ENCODE measurements around the gene SLC12A3. TPM values are rescaled to one million over a fixed set of nuclear protein-coding genes. Genes with fewer than 3 reads are reported as not detected.

SLC12A3 gene
- polyA plus RNA-seq, 3 donors: 0.03 TPM; not detected in 2

DNA sequence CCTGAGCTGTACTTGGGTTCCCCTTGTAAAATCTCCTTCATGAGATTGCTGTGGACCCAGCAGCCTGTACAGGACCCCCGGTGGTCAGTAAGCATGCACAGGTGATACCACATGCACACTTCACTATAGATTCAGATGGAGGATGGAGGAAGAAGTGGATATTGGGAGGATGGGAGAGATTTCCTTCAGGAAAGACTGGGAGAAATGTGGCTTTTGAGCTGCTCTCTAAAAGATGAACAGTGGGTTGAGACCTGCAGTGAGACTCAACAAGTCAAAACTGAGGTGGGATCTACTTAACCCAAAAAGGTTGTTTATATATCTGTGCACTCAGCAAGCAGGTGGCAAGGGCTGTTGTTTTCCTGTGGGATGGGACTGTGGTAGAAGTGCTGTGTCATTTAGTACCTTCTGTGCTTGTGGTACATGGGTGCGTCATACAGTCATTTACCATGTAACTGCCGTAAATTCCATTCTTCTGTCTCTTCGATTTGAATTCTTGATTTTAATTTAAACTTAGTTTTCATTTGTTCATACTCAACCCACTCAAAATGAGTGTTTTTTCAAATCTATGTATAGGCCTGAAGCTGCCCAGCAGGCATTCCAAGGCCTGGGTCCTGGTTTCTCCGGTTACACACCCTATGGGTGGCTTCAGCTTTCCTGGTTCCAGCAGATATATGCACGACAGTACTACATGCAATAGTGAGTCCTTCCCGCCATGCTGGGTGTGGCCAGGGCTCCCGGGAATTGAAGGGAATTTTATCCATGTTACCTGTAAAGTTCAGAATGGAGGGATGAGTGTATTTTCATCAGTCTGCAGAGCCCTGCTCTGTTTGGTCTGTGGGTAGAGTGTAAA, 73.9 kb downstream of the SLC12A3 start:
- Histone ChIP-seq H3K4me1 (ENCODE audit: control insufficient read depth in 1 of 2, insufficient read depth in 2 of 2, low read length in 2 of 2) (peaks cover 14 to 21% of the 10 kb centered on the region in 2 donors), H2AFZ (ENCODE audit: insufficient read depth, low read depth, low read length, poor library complexity, severe bottlenecking) (no peak overlapping the region), H3K36me3 (replicated peaks in 1 of 2; ENCODE audit: control insufficient read depth in 1 of 2, insufficient read depth in 2 of 2, low read length in 2 of 2) (peaks cover 89 to 99% of the 10 kb centered on the region in 2 donors), H3K9ac (ENCODE audit: insufficient read depth, low read length, poor library complexity, severe bottlenecking) (no peak overlapping the region), H3K27ac (ENCODE audit: low read depth in 1 of 2, low read length in 2 of 2) (peak overlapping the region in 1 of 2 donors; percentile 24), H3K4me2 (replicated peaks; ENCODE audit: extremely low read depth, low read length, poor library complexity, severe bottlenecking) (no peak overlapping the region), H3K79me2 (ENCODE audit: insufficient read depth, low read length) (peaks cover 76% of the 10 kb centered on the region), H3K4me3 (replicated peaks in 1 of 3; ENCODE audit: low read depth in 2 of 3, low read length in 3 of 3) (no peak overlapping the region), H3K9me3 (replicated peaks in 1 of 2; ENCODE audit: control insufficient read depth in 1 of 2, insufficient read depth in 1 of 2, low read length in 2 of 2) (no peaks in the 10 kb centered on the region), H3K27me3 (ENCODE audit: control insufficient read depth in 2 of 2, insufficient read depth in 2 of 2, low read length in 2 of 2) (no peaks in the 10 kb centered on the region), H4K20me1 (ENCODE audit: insufficient read depth, low read length) (peaks cover 100% of the 10 kb centered on the region)
- Mint-ChIP-seq H3K36me3 (peaks cover 91 to 99% of the 10 kb centered on the region in 2 donors), H3K4me1 (peaks cover 28% of the 10 kb centered on the region), H3K27me3 (ENCODE audit: low read depth in 3 of 3) (peaks cover 0 to 3% (median 0%) of the 10 kb centered on the region in 3 donors), H3K4me3 (no peak overlapping the region), H3K9me3 (no peaks in the 10 kb centered on the region), H3K27ac (peak overlapping the region in 4 of 7 donors; percentile 19 to 75 (median 69))
- TF ChIP-seq, protein P1, sequence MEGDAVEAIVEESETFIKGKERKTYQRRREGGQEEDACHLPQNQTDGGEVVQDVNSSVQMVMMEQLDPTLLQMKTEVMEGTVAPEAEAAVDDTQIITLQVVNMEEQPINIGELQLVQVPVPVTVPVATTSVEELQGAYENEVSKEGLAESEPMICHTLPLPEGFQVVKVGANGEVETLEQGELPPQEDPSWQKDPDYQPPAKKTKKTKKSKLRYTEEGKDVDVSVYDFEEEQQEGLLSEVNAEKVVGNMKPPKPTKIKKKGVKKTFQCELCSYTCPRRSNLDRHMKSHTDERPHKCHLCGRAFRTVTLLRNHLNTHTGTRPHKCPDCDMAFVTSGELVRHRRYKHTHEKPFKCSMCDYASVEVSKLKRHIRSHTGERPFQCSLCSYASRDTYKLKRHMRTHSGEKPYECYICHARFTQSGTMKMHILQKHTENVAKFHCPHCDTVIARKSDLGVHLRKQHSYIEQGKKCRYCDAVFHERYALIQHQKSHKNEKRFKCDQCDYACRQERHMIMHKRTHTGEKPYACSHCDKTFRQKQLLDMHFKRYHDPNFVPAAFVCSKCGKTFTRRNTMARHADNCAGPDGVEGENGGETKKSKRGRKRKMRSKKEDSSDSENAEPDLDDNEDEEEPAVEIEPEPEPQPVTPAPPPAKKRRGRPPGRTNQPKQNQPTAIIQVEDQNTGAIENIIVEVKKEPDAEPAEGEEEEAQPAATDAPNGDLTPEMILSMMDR (IDR thresholded peaks at IDR 0.05): no peak
- no peak for DNase-seq
- intact Hi-C loops (cut with micrococcal nuclease): loop anchor here in 1 of 2 donors (10.0 kb wide), 1 partner anchor 64 kb away; no protein-coding TSS in a partner anchor
- 100% methylated on average over 3 of the region's 8 CpGs for WGBS (ENCODE audit: insufficient coverage)

DNA sequence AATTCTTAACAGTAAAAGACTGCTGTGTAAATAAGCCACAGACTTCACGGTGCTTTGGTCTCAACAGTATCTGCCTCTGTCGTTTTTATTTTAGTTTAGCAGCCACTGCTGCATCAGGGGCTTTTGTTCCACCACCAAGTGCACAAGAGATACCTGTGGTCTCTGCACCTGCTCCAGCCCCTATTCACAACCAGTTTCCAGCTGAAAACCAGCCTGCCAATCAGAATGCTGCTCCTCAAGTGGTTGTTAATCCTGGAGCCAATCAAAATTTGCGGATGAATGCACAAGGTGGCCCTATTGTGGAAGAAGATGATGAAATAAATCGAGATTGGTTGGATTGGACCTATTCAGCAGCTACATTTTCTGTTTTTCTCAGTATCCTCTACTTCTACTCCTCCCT, 74.8 kb downstream of the SLC12A3 start:
- WGBS (ENCODE audit: insufficient coverage): 94% methylated on average over 2 of the region's 4 CpGs
- intact Hi-C loops (cut with micrococcal nuclease): loop anchor here in 1 of 2 donors (10.0 kb wide), 1 partner anchor 65 kb away; no protein-coding TSS in a partner anchor
- Histone ChIP-seq H3K79me2 (ENCODE audit: insufficient read depth, low read length) (peaks cover 67% of the 10 kb centered on the region), H3K9me3 (replicated peaks in 1 of 2; ENCODE audit: control insufficient read depth in 1 of 2, insufficient read depth in 1 of 2, low read length in 2 of 2) (no peaks in the 10 kb centered on the region), H3K4me3 (replicated peaks in 1 of 3; ENCODE audit: low read depth in 2 of 3, low read length in 3 of 3) (no peak overlapping the region), H3K36me3 (replicated peaks in 1 of 2; ENCODE audit: control insufficient read depth in 1 of 2, insufficient read depth in 2 of 2, low read length in 2 of 2) (peaks cover 98 to 99% of the 10 kb centered on the region in 2 donors), H2AFZ (ENCODE audit: insufficient read depth, low read depth, low read length, poor library complexity, severe bottlenecking) (no peak overlapping the region), H3K27ac (ENCODE audit: low read depth in 1 of 2, low read length in 2 of 2) (no peak overlapping the region), H3K4me2 (replicated peaks; ENCODE audit: extremely low read depth, low read length, poor library complexity, severe bottlenecking) (no peak overlapping the region), H3K4me1 (ENCODE audit: control insufficient read depth in 1 of 2, insufficient read depth in 2 of 2, low read length in 2 of 2) (peaks cover 5 to 12% of the 10 kb centered on the region in 2 donors), H3K27me3 (ENCODE audit: control insufficient read depth in 2 of 2, insufficient read depth in 2 of 2, low read length in 2 of 2) (no peaks in the 10 kb centered on the region), H4K20me1 (ENCODE audit: insufficient read depth, low read length) (peaks cover 100% of the 10 kb centered on the region), H3K9ac (ENCODE audit: insufficient read depth, low read length, poor library complexity, severe bottlenecking) (no peak overlapping the region)
- peaks cover 19% of the 10 kb centered on the region for H3K4me1 Mint-ChIP-seq
- no peak overlapping the region for H3K4me3 Mint-ChIP-seq
- H3K27ac Mint-ChIP-seq: peak overlapping the region in 3 of 7 donors; percentile 38 to 61 (median 42)
- H3K36me3 Mint-ChIP-seq: peaks cover 93 to 99% of the 10 kb centered on the region in 2 donors
- no peaks in the 10 kb centered on the region for H3K9me3 Mint-ChIP-seq
- DNase-seq: no peak
- H3K27me3 Mint-ChIP-seq (ENCODE audit: low read depth in 3 of 3): peaks cover 0 to 3% (median 0%) of the 10 kb centered on the region in 3 donors
- TF ChIP-seq, protein P1 (IDR thresholded peaks at IDR 0.05): no peak

Measured in CD14-positive monocyte (primary cell).